ENCODE measurements around the gene SOX6. TPM values are rescaled to one million over a fixed set of nuclear protein-coding genes. Genes with fewer than 3 reads are reported as not detected.

SOX6 gene
- polyA plus RNA-seq, 1 of the 3 experiments (the other 2 are of a cell fraction) = 0.03 TPM

GRCh38 chr11:16001899-16002426 is 354.4 kb downstream of the SOX6 start:
- peak overlapping the region in 1 of 2 experiments; percentile 14; a peak in 2 of 4 replicates for H3K27ac ChIP-seq (ENCODE audit: low read depth in 2 of 2, low read length in 1 of 2)
- no peaks in the 10 kb centered on the region for H4K20me1 ChIP-seq (ENCODE audit: insufficient read depth)
- ChIA-PET CTCF (interaction anchor here (0.9 to 1.9 kb wide), 2 partner anchors 14 to 182 kb away, joined by 3 to 5 read pairs; no protein-coding TSS in a partner anchor), POLR2A (no interaction called here)
- H3K27me3 ChIP-seq (ENCODE audit: insufficient read depth) = no peaks in the 10 kb centered on the region
- H2AFZ ChIP-seq (ENCODE audit: low read depth) = peak overlapping the region; percentile 19
- peaks cover 3% of the 10 kb centered on the region for H3F3A ChIP-seq (replicated peaks; ENCODE audit: insufficient read depth)
- no peaks in the 10 kb centered on the region for H3K79me2 ChIP-seq (ENCODE audit: insufficient read depth)
- 24% methylated on average over 4 of the region's 4 CpGs for WGBS (ENCODE audit: low lambda C conversion rate)
- no peaks in the 10 kb centered on the region for H3K9me2 ChIP-seq
- TF ChIP-seq RCOR1 (IDR thresholded peaks at IDR 0.05; ENCODE audit: low read length) (no peak), CHD2 (IDR thresholded peaks at IDR 0.05; ENCODE audit: low read length, partially characterized antibody) (no peak), IRF3 (IDR thresholded peaks at IDR 0.05; ENCODE audit: low read depth, low read length) (no peak), YY1 (IDR thresholded peaks at IDR 0.05; ENCODE audit: low read depth) (no peak), USF2 (IDR thresholded peaks at IDR 0.05; ENCODE audit: borderline replicate concordance, low read depth, low read length) (no peak), GABPA (IDR thresholded peaks at IDR 0.05; ENCODE audit: low read depth) (no peak), NFIC (IDR thresholded peaks at IDR 0.05; ENCODE audit: borderline replicate concordance) (no peak), RAD21 (IDR thresholded peaks at IDR 0.05; ENCODE audit: low read length) (no peak), REST (IDR thresholded peaks at IDR 0.05; ENCODE audit: low read depth, low read length) (no peak), CTCF (IDR thresholded peaks at IDR 0.05) (no peak), FOXJ3 (CRISPR knock-in tag; IDR thresholded peaks at IDR 0.05) (no peak), TCF12 (IDR thresholded peaks at IDR 0.05) (no peak), MXI1 (IDR thresholded peaks at IDR 0.05; ENCODE audit: low read depth, low read length) (no peak), GATA2 (CRISPR knock-in tag; IDR thresholded peaks at IDR 0.05) (no peak), EP300 (IDR thresholded peaks at IDR 0.05; ENCODE audit: borderline replicate concordance in 1 of 2, low read depth in 1 of 2, low read length in 1 of 2) (no peak), ZBTB33 (IDR thresholded peaks at IDR 0.05; ENCODE audit: borderline replicate concordance, low read depth) (no peak), ELF1 (IDR thresholded peaks at IDR 0.05) (no peak)
- DNase-seq = no peak
- H3K4me2 ChIP-seq = peak overlapping the region; percentile 59
- peaks cover 0 to 16% of the 10 kb centered on the region in 2 experiments; a peak in 1 of 4 replicates for H3K4me1 ChIP-seq (ENCODE audit: control insufficient read depth in 1 of 2, insufficient read depth in 2 of 2, low read depth in 1 of 2, low read length in 1 of 2)
- no peaks in the 10 kb centered on the region for H3K36me3 ChIP-seq (replicated peaks in 1 of 2; ENCODE audit: control insufficient read depth in 1 of 2, insufficient read depth in 2 of 2, low read length in 1 of 2)
- H3K4me3 ChIP-seq (ENCODE audit: low read depth in 2 of 2, low read length in 1 of 2) = 0 out of 4 replicates have a peak overlapping the region, but pooled peaks of 1 of the 2 experiments have one; percentile 14
- no peak overlapping the region for H3K9ac ChIP-seq
- no peaks in the 10 kb centered on the region for H3K9me3 ChIP-seq

Data from SK-N-SH (cell line).